ENCODE data around the gene COX7A2L. TPM values are rescaled to one million over a fixed set of nuclear protein-coding genes. Genes with fewer than 3 reads are reported as not detected.

Gene COX7A2L
- total and polyA plus RNA-seq, 10 of the 15 experiments (the other 5 are each of a cell fraction or from before 2014, with no cell fraction given): 134 to 532 (median 222) TPM

GRCh38 chr2:42345986-42346385 is 15.0 kb downstream of the COX7A2L start (continued):
- TF ChIP-seq POLR2AphosphoS5 (IDR thresholded peaks at IDR 0.05; ENCODE audit: low read length): no peak
- no peak for TF ChIP-seq FOXM1 (IDR thresholded peaks at IDR 0.05; ENCODE audit: low read depth, low read length)

DNA sequence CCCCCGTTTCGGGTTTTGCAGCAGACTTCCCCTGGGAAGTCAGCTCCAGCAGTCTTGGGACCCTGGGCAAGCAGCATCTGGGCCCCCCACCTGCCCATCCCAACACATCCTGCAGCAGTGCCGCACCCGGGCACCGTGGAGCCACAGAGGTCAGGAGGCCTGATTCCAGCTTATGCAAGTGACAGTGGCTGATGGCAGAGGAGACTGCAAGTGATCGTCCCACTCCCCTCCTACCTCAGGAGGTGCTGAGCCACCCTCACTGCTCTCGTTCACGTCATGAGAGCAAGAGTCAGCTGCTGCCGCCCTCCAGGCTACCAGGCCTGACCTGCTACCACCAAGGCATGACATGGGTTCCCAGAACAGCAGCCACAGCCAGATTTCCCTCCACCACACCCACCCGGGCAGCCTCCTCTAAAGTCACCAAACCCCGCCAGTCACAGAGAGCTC is 18.2 kb downstream of the COX7A2L start:
- Histone ChIP-seq H3K27me3 (replicated peaks in 1 of 2; ENCODE audit: control insufficient read depth in 2 of 2, insufficient read depth in 2 of 2, low read length in 1 of 2) (no peaks in the 10 kb centered on the region), H3K27ac (ENCODE audit: control insufficient read depth, insufficient read depth) (no peak overlapping the region), H3K4me1 (ENCODE audit: control insufficient read depth, insufficient read depth, low read length) (no peaks in the 10 kb centered on the region), H3K36me3 (ENCODE audit: control insufficient read depth in 2 of 2, insufficient read depth in 2 of 2, low read length in 1 of 2) (peaks cover 0 to 9% of the 10 kb centered on the region in 2 experiments; a peak in 3 of 4 replicates), H3K4me2 (ENCODE audit: control insufficient read depth, insufficient read depth) (no peak overlapping the region), H3K79me2 (ENCODE audit: control insufficient read depth, insufficient read depth, low read length) (no peaks in the 10 kb centered on the region; the same call in 1 of the 2 replicates), H4K20me1 (ENCODE audit: control insufficient read depth, insufficient read depth) (no peaks in the 10 kb centered on the region), H3K9ac (ENCODE audit: control insufficient read depth, insufficient read depth, low read length) (no peak overlapping the region), H3K9me3 (replicated peaks; ENCODE audit: control insufficient read depth, insufficient read depth, low read length) (no peaks in the 10 kb centered on the region), H2AFZ (ENCODE audit: control insufficient read depth, low read depth, low read length) (no peak overlapping the region), H3K4me3 (no peak overlapping the region)
- ChIA-PET SMC1A (ENCODE audit: uncharacterized antibody, unreplicated experiment) (interaction anchor here (1.5 kb wide), 1 partner anchor 18 kb away, joined by 3 read pairs; the partner anchor contains the start of gene COX7A2L), CTCF (interaction anchor here (0.9 to 1.9 kb wide), 2 partner anchors 15 to 247 kb away, joined by 3 to 5 read pairs; no protein-coding TSS in a partner anchor), POLR2A (no interaction called here), RAD21 (ENCODE audit: unreplicated experiment) (no interaction called here)
- 55% methylated on average over 11 of the region's 11 CpGs for WGBS (ENCODE audit: insufficient coverage, insufficient replicate concordance, low lambda C conversion rate, missing lambda C conversion rate)
- ATAC-seq (no peak; the same call in 2 of the 3 replicates), DNase-seq (ENCODE audit: low read depth, low spot score) (no peak), FAIRE-seq (no peak)
- BruUV-seq (replicated peaks): no TSS peak
- intact Hi-C loops (cut with micrococcal nuclease; ENCODE audit: unreplicated experiment) (no loop called here), in situ Hi-C loops (cut with MboI) (no loop called here)
- TF ChIP-seq ZNF207 (IDR thresholded peaks at IDR 0.05; ENCODE audit: borderline replicate concordance) (no peak), ZNF622 (IDR thresholded peaks at IDR 0.05) (no peak), WRNIP1 (IDR thresholded peaks at IDR 0.05; ENCODE audit: borderline replicate concordance, low read depth, low read length) (no peak), EED (IDR thresholded peaks at IDR 0.05; ENCODE audit: low read depth) (no peak), RCOR1 (conservative IDR thresholded peaks at IDR 0.05; ENCODE audit: low read depth, low read length) (no peak), HCFC1 (IDR thresholded peaks at IDR 0.05; ENCODE audit: low read length) (no peak), KAT2A (conservative IDR thresholded peaks at IDR 0.05; ENCODE audit: control insufficient read depth, low read depth, low read length) (no peak), SMC3 (IDR thresholded peaks at IDR 0.05; ENCODE audit: borderline replicate concordance, low read length) (no peak), FOS (IDR thresholded peaks at IDR 0.05; ENCODE audit: borderline replicate concordance, extremely low read depth, insufficient read length) (no peak), ZNF274 (IDR thresholded peaks at IDR 0.05; ENCODE audit: insufficient read depth, insufficient read length) (no peak), TBL1XR1 (IDR thresholded peaks at IDR 0.05; ENCODE audit: low read depth, low read length) (no peak), BHLHE40 (IDR thresholded peaks at IDR 0.05; ENCODE audit: borderline replicate concordance in 1 of 2, low read depth in 2 of 2, low read length in 1 of 2) (no peak), CREB1 (IDR thresholded peaks at IDR 0.05; ENCODE audit: low read depth) (no peak), STAT1 (conservative IDR thresholded peaks at IDR 0.05) (no peak), BRCA1 (IDR thresholded peaks at IDR 0.05; ENCODE audit: low read depth, low read length) (no peak), NFYB (IDR thresholded peaks at IDR 0.05; ENCODE audit: insufficient read depth, low read depth, low read length) (no peak)
- TF ChIP-seq, protein P1, sequence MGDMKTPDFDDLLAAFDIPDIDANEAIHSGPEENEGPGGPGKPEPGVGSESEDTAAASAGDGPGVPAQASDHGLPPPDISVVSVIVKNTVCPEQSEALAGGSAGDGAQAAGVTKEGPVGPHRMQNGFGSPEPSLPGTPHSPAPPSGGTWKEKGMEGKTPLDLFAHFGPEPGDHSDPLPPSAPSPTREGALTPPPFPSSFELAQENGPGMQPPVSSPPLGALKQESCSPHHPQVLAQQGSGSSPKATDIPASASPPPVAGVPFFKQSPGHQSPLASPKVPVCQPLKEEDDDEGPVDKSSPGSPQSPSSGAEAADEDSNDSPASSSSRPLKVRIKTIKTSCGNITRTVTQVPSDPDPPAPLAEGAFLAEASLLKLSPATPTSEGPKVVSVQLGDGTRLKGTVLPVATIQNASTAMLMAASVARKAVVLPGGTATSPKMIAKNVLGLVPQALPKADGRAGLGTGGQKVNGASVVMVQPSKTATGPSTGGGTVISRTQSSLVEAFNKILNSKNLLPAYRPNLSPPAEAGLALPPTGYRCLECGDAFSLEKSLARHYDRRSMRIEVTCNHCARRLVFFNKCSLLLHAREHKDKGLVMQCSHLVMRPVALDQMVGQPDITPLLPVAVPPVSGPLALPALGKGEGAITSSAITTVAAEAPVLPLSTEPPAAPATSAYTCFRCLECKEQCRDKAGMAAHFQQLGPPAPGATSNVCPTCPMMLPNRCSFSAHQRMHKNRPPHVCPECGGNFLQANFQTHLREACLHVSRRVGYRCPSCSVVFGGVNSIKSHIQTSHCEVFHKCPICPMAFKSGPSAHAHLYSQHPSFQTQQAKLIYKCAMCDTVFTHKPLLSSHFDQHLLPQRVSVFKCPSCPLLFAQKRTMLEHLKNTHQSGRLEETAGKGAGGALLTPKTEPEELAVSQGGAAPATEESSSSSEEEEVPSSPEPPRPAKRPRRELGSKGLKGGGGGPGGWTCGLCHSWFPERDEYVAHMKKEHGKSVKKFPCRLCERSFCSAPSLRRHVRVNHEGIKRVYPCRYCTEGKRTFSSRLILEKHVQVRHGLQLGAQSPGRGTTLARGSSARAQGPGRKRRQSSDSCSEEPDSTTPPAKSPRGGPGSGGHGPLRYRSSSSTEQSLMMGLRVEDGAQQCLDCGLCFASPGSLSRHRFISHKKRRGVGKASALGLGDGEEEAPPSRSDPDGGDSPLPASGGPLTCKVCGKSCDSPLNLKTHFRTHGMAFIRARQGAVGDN (IDR thresholded peaks at IDR 0.05): no peak

Data from GM12878 (cell line).